PC-9 (cell line): Measurements from ENCODE around the gene ATP8A1.

ENCODE experiments used
- CTCF ChIP-seq: fragments of 200-600 bp; sonication (generic); conservative IDR thresholded peaks from 2 replicates; pipeline ENCODE4 v1.6.1; 2017; ENCODE audit warnings: mixed run types, antibody characterized with exemption, mild to moderate bottlenecking, moderate library complexity
- EZH2 ChIP-seq: fragments of 200-600 bp; sonication (generic); IDR thresholded peaks from 2 replicates; pipeline ENCODE4 v1.8.0; 2017; ENCODE audit warnings: antibody characterized with exemption, low read depth

GRCh38 chr4:42642845-42643615 is 13.9 kb downstream of the ATP8A1 start:
- TF ChIP-seq CTCF (no peak), EZH2 (no peak)
